Measurements from ENCODE around the gene PON3.

DNA sequence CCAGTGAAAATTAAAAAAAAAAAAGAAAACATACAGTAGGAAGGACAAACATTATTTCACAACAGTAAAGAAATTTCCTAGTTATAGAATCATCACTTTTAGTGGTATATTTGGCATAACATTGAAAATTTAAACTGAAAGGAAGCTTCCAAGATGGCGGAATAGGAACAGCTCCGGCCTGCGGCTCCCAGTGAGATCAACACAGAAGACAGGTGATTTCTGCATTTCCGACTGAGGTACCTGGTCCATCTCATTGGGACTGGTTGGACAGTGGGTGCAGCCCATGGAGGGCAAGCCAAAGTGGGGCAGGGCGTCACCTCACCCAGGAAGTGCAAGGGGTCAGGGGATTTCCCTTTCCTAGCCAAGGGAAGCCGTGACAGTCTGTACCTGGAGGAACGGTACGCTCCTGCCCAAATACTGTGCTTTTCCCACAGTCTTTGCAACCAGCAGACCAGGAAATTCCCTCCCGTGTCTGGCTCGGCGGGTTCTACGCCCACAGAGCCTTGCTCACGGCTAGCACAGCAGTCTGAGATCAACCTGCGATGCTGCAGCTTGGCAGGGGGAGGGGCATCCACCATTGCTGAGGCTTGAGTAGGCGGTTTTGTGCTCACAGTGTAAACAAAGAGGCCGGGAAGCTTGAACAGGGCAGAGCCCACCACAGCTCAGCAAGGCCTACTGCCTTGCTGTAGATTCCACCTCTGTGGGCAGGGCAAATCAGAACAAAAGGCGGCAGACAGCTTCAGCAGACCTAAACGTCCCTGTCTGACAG, 19.4 kb downstream of the PON3 start:
- TF ChIP-seq, protein P1, sequence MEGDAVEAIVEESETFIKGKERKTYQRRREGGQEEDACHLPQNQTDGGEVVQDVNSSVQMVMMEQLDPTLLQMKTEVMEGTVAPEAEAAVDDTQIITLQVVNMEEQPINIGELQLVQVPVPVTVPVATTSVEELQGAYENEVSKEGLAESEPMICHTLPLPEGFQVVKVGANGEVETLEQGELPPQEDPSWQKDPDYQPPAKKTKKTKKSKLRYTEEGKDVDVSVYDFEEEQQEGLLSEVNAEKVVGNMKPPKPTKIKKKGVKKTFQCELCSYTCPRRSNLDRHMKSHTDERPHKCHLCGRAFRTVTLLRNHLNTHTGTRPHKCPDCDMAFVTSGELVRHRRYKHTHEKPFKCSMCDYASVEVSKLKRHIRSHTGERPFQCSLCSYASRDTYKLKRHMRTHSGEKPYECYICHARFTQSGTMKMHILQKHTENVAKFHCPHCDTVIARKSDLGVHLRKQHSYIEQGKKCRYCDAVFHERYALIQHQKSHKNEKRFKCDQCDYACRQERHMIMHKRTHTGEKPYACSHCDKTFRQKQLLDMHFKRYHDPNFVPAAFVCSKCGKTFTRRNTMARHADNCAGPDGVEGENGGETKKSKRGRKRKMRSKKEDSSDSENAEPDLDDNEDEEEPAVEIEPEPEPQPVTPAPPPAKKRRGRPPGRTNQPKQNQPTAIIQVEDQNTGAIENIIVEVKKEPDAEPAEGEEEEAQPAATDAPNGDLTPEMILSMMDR (conservative IDR thresholded peaks at IDR 0.05; ENCODE audit: low read depth, low read length), result no peak
- no peak for TF ChIP-seq EZH2 (IDR thresholded peaks at IDR 0.05; ENCODE audit: low read length, unreplicated experiment)
- no peak for TF ChIP-seq EZH2phosphoT487 (IDR thresholded peaks at IDR 0.05; ENCODE audit: borderline replicate concordance, low read length)
